ENCODE data around the gene BMP7. TPM values are rescaled to one million over a fixed set of nuclear protein-coding genes. Genes with fewer than 3 reads are reported as not detected.

Gene BMP7
- total and polyA plus RNA-seq, 2 donors (not counting 3 experiments of a cell fraction or from before 2014, with no cell fraction given): not detected

GRCh38 chr20:57220337-57221145, 45.9 kb downstream of the BMP7 start:
- FAIRE-seq: no peak
- CTCF ChIA-PET: no interaction called here
- no peak overlapping the region for H3K27ac ChIP-seq (ENCODE audit: insufficient read depth, low read depth, low read length)

More at GRCh38 chr20:57220337-57221145, 45.9 kb downstream of the BMP7 start:
- Histone ChIP-seq H3K9me3 (replicated peaks; ENCODE audit: control insufficient read depth, insufficient read depth, low read length) (no peaks in the 10 kb centered on the region), H3K9me1 (replicated peaks; ENCODE audit: control insufficient read depth, extremely low read depth, insufficient read depth, low read length) (no peaks in the 10 kb centered on the region), H4K20me1 (replicated peaks; ENCODE audit: control insufficient read depth, extremely low read depth, insufficient read depth, low read length) (no peaks in the 10 kb centered on the region), H3K27me3 (ENCODE audit: control insufficient read depth in 2 of 2, insufficient read depth in 2 of 2, low read length in 2 of 2) (no peaks in the 10 kb centered on the region), H3K9ac (replicated peaks; ENCODE audit: extremely low read depth, insufficient read depth, low read length) (no peak overlapping the region), H3K79me2 (ENCODE audit: control insufficient read depth, insufficient read depth, low read length) (no peaks in the 10 kb centered on the region), H3K4me1 (ENCODE audit: control insufficient read depth, extremely low read depth, insufficient read depth, low read length) (no peaks in the 10 kb centered on the region), H3K36me3 (ENCODE audit: control insufficient read depth in 2 of 2, extremely low read depth in 1 of 2, insufficient read depth in 2 of 2, low read length in 2 of 2) (no peaks in the 10 kb centered on the region), H3K4me3 (replicated peaks in 1 of 3; ENCODE audit: insufficient read depth in 1 of 3, low read depth in 1 of 3, low read length in 3 of 3) (no peak overlapping the region), H2AFZ (ENCODE audit: low read depth, low read length) (no peak overlapping the region), H3K4me2 (ENCODE audit: insufficient read depth, low read length) (no peak overlapping the region)
- DNase-seq (ENCODE audit: low read depth, low spot score): no peak
- no peak for TF ChIP-seq CTCF (IDR thresholded peaks at IDR 0.05; ENCODE audit: extremely low read depth in 1 of 2, insufficient read depth in 1 of 2, low read depth in 1 of 2, low read length in 2 of 2)
- BruUV-seq (replicated peaks): no TSS peak
- intact Hi-C loops (cut with micrococcal nuclease): no loop called here
- dilution Hi-C loops (cut with MboI; ENCODE audit: extremely low pct_ligation_motif_present, low sequenced_read_pairs): no loop called here
- POLR2A ChIA-PET: no interaction called here

Data from endothelial cell of umbilical vein (primary cell).